ENCODE data around the gene STX1A.

DNA sequence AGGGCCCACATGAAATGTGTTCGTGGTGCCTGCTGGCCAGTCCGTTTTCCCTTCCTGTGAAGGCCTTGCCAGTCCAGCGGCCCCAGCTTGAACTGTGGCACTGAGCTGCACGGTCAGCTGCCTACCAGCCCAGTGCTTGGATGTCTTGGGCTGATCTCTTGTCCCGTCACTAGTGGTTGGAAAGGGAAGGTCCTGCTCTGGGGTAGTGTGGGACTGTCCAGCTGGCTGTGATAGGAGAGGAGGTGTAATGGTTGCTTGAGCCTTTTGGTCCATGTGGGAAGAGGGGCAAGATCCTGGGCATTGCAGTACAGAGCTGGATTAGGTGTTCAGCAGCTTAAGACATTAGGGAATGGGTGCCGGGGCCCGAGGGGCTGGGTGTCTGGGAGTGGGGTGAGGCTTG lies 21.1 kb downstream of the STX1A start:
- TF ChIP-seq CTCF (IDR thresholded peaks at IDR 0.05) (no peak), POLR2A (IDR thresholded peaks at IDR 0.05) (no peak), POLR2AphosphoS5 (IDR thresholded peaks at IDR 0.05) (no peak), EP300 (IDR thresholded peaks at IDR 0.05; ENCODE audit: low read depth) (no peak)
